Anterior cingulate cortex (tissue), 58 donors: ENCODE results near the gene RSPO1.
"Not testable (repeated sequence)": the region's sequence is repeated elsewhere in the genome, so short reads cannot be mapped to it uniquely, and the experiment has no call there.

Experiments
- DNase-seq, 58 donors: peaks; one replicate each; lab custom pipeline; 2025; lab: John Stamatoyannopoulos, UW

RSPO1 gene, protein sequence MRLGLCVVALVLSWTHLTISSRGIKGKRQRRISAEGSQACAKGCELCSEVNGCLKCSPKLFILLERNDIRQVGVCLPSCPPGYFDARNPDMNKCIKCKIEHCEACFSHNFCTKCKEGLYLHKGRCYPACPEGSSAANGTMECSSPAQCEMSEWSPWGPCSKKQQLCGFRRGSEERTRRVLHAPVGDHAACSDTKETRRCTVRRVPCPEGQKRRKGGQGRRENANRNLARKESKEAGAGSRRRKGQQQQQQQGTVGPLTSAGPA

DNA sequence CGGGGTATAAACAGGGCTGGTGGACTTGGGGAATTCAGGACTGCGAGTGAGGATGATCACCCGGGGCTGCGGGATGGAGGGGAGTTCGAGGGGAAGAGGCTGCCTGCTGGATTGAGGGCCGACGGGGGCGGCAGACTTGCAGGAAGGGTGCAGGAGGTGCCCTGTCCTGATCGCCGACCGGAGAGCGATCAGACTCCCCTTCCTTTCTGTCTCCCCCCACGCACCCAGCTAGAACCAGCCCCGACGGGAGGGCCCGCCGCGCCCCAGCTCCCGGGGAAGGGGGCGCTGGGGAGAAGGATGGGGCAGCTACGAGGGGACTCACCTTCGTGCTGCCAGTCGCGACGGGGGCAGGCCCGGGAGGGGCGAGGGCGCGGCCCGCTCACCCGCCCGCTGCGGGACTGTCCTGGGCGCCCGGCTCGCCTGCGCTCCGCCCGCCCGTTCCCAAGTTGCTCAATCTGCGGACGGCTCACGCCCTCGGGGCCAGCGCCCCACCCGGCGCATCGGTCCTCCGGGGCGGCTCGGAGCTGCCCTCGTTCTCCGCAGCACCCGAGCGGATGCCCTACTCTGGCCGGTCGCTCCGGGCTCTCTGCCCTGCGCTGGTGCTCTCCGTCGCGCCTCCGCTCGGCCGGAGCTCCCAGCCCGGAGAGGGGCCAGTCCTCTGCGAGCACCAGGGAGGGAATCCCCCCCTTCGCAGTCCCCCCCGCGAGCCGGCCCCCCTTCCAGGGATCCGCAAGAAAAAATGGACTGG is at the start of gene RSPO1:
RSPO1 (minus strand) TSS at position 649 of the 748 bp plus-strand sequence. CDS start 5,231 bp downstream, outside the sequence.
- no peak for DNase-seq

GRCh38 chr1:37684182-37684581 is 49.5 kb upstream of the RSPO1 start:
- not testable (repeated sequence) for DNase-seq

DNA sequence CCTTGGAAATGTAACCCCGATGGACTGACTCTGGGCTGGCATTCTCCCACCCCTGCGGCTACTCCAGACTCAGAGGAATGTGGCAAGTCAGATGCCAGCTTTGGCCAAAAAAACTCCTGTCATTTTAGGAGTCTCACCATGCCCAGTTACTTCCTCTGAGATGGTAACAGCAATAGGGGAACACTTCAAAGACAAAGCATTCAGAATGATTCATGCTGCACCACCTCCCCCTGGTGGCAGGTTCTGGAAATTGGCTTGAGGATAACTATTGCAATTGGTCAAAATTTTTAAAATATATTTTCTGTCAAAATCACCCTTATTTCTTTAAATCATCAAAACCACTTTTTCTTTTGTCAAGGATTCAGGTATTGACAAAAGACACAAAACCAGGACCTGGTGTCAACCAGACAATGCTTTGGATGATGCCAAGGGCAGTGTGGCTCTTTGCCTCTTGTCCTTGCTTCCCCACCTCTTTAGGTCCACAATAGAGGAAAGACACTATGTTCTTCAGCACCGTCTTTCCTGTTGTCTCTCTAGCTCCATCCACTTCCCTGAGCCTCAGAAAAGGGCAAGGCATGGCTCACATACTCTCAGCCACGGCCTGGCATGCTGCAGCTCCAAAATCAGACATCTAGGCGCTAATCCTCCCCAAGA is 47.8 kb upstream of the RSPO1 start:
- DNase-seq, result peak in 53 of 58 donors; percentile 2 to 86 (median 41)

DNA sequence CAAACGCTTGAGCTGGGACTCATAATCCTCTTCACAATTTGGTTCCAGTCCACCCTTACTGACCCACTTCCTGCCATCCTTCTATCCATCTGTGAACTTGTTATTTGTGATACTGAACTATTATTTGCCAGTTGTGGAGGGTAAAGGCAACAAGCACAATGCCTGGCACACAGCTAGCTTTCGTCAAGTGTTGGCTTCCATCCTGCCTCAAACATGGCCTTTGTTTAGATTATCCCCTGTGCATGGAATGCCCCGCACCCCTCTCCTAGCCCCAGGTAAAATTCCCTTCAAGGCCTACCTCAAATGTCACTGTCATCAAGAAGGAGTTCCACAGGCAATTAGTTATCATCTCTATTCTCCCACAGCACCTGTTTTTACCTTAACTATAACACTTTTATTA is 46.2 kb upstream of the RSPO1 start:
- DNase-seq, result no peak

DNA sequence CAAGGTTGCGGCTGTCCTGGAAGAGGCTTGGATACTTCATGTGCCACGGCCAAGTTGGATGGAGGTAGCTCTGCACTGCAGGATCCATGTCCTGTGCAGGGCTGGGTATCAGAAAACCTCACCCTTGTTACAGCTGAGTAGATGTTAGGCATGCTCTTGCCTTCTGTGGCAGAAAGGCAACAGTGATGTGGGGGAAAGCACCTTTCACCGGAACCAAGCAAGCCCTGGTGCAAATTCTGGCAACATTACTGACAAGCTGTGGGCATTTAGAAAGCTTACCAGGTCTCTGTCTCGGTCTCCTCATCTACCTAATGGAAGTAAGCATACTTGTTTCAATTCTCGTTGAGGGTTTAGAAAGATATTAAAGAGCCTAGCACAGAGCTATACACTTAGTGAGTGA is 43.1 kb upstream of the RSPO1 start:
- no peak for DNase-seq

GRCh38 chr1:37677143-37677439 is 42.4 kb upstream of the RSPO1 start:
- no peak for DNase-seq

DNA sequence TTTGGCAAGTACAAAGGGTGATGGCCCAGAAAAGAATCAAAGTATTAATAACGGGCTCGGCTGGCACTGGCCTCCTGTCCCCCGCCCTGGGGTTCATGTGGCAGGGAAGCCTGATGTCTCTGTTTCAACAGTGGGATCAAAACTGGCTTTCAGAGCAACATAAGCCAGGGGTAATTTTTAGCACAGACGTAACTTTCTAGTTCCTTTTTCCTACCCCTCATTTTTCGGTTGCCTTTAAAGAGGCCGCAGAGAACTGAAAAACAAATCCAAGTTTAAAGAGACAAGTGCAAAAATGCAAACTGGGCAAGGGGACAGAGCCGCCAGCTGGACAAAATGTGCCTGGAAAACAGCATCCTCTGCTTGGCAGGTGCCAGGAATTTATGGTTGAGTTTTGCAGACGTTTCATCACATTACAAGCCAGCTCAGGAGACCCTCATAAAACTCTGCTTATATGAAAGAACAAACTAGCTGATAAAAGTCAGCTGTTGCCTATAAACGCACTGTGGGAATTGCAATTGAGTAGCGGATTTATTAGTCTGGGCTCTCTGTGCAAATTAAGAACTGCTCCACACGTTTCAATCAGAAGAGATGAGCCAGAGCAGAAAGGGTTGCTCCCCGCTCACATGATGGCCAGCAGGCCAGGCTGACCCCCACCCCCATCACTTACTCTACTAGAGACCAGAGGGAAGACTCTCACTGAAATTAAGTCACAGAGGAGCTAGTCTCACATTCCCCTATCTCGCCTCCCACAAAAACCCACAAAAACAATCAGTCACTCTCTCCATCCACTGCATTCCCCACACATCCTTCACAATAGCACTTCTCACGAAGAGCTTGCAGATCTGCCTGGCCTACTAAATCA is 41.8 kb upstream of the RSPO1 start:
- peak in 5 of 58 donors; percentile 6 to 18 (median 17) for DNase-seq

DNA sequence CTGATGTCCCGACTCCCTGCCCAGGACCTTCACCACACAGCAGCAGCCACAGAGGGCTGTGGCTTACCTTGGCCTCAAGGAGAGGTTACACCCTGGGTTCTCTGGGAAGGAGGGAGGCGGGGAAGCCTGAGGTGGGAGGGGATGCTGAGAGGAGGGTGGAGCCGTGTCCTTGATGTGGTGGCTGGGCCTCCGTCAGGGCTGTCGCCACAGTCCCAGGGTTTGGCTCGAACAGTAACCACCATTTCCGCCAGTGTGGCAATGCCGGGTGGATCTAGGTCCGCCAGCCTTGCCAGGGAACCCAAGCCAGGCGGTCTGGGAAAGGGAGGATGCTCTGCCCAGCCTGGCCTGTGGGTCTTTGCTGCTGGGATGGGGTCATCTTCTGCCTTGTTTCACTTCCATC is 39.2 kb upstream of the RSPO1 start:
- no peak for DNase-seq

- no peak for DNase-seq
Observed at GRCh38 chr1:37672136-37672870, 37.6 kb upstream of the RSPO1 start.

GRCh38 chr1:37671261-37671660 is 36.6 kb upstream of the RSPO1 start:
- DNase-seq, result no peak

- no peak for DNase-seq
Observed at GRCh38 chr1:37670133-37670532, 35.4 kb upstream of the RSPO1 start.

- DNase-seq, result no peak
Observed at GRCh38 chr1:37667023-37667671, 32.5 kb upstream of the RSPO1 start.

DNA sequence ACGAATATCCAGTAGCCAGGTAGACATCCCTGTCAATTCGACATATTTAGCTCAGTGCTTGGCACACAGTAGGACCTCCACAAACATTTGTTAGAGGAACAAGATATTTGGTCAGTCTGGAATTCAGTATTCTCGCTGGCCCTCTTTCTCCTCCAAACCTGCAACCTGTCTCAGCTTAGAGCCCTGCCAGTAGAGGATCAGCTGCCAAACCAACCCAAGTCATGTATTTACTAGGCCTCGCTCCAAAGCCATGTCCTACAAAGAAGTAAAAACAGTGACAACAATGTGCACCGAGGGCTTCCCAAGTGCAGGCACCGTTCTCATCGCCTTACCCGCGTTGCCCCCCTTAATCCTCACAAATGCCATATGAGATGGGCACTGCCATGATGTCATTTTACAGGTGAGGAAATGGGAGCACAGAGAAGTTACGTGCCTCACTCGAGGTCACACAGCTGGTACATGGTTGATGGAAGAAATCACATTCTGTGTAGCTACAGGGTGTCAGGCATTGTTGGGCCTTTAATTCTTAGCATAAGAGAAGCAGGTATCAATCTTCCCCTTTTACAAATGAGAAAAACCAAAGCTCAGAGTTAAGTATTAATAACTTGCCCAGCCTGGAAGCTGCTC is 31.7 kb upstream of the RSPO1 start:
- no peak for DNase-seq

DNA sequence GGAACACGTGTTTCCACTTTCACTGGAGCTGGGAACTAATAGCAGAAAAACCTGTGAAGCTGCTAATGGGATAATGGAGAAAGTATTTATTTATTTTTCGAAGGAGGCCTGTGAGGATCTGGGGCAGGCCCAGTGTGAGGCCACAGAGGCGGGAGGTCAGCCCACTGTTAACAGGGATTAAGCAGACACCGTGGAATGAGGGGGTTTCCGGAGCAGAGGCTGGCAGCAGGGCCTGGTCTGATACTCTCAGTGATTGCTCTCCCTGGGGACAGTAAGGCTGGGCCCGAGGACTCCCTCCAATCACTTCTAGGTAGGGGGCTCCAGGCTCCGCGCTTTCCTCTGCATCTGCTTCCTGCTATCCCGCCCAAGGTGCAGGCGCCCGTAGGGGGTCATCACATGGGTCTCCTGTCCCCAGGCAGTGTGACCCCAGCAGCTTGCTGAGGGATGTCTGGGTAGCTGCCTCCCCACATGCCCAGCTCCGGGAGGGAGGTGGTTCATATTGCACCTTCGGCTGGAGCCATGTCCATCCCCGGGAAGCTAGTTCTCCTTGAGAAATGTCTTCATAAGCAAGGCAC is 28.8 kb upstream of the RSPO1 start:
- no peak for DNase-seq

- DNase-seq, result no peak
Observed at GRCh38 chr1:37662031-37662755, 27.5 kb upstream of the RSPO1 start.

GRCh38 chr1:37661401-37661800 is 26.7 kb upstream of the RSPO1 start:
- DNase-seq, result no peak

DNA sequence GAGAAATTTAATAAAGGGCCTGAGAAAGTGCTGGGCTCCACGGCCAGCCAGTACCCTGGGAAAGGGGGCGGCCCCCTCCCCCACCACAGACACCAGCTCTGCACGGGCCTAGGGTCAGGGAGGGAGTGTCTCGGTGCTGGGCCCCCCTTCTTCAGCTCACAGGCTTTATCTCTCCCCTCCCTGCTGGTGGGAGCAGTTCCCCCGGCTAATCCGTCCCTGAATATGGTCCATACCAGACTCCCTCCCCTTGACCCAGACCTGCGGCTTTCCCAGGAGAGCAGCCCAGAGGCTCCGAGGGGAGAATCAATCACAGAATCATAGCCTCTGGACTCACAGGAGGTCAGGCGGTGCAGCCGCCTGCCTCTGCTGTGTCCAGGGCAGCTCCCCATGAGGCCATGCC is 26.0 kb upstream of the RSPO1 start:
- DNase-seq, result no peak

DNA sequence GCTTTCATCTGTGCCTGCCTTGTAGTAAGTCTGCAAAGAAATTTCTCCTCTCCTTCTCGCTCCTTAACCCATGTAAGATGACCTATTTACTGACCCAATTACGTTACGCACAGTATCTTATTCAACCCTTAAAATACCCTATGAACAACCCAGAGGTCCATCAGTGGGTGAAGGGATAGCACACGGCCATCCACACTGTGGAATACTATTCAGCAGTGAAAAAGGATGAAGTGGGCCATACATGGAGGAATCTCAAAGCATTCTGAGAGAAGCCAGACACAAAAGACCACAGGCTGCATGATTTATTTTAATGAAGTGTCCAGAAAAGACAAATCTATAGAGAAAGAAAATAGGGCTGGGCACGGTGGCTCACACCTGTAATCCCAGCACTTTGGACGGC is 23.8 kb upstream of the RSPO1 start:
- no peak for DNase-seq
